ENCODE data around the gene TM4SF4. TPM values are rescaled to one million over a fixed set of nuclear protein-coding genes. Genes with fewer than 3 reads are reported as not detected.
A peak's percentile ranks its signal among the peaks of the same experiment; 100 is the strongest.

Gene TM4SF4
- total and polyA plus RNA-seq, 2 of the 8 experiments (the other 6 are each of a cell fraction or from before 2014, with no cell fraction given): not detected

GRCh38 chr3:149501524-149501923 lies 27.0 kb downstream of the TM4SF4 start:
- Histone ChIP-seq H4K8ac (ENCODE audit: extremely low read depth, insufficient read depth, low read length) (no peak overlapping the region), H2BK120ac (replicated peaks; ENCODE audit: low read depth, low read length) (no peak overlapping the region), H3K9me3 (ENCODE audit: insufficient read depth in 2 of 2, low read depth in 1 of 2, low read length in 1 of 2) (no peaks in the 10 kb centered on the region), H3K56ac (replicated peaks; ENCODE audit: insufficient read length, low read depth, low read length) (no peak overlapping the region), H4K20me1 (replicated peaks in 1 of 2; ENCODE audit: control insufficient read depth in 1 of 2, insufficient read depth in 2 of 2, low read length in 2 of 2) (no peaks in the 10 kb centered on the region), H3K79me2 (ENCODE audit: control insufficient read depth in 1 of 2, insufficient read depth in 2 of 2, low read length in 2 of 2) (no peaks in the 10 kb centered on the region), H3K4me3 (ENCODE audit: extremely low read depth in 1 of 4, insufficient read depth in 2 of 4, low read depth in 3 of 4, low read length in 4 of 4) (no peak overlapping the region; a peak in 1 of 8 replicates), H4K5ac (ENCODE audit: insufficient read length, low read depth, low read length) (no peak overlapping the region), H3K4me1 (replicated peaks in 1 of 4; ENCODE audit: control insufficient read depth in 3 of 4, insufficient read depth in 4 of 4, low read length in 3 of 4) (no peaks in the 10 kb centered on the region), H3K36me3 (ENCODE audit: control insufficient read depth in 2 of 4, insufficient read depth in 4 of 4, low read length in 3 of 4) (no peaks in the 10 kb centered on the region; a peak in 1 of 8 replicates), H3K9ac (replicated peaks in 1 of 4; ENCODE audit: extremely low read depth in 1 of 4, low read depth in 3 of 4, low read length in 3 of 4) (no peak overlapping the region), H3K79me1 (ENCODE audit: low read depth, low read length) (no peaks in the 10 kb centered on the region), H4K91ac (replicated peaks; ENCODE audit: insufficient read length, low read length) (no peak overlapping the region), H3K4ac (replicated peaks; ENCODE audit: insufficient read length, low read depth, low read length) (no peak overlapping the region), H2AFZ (ENCODE audit: low read length) (peak overlapping the region; percentile 4; the same call in 1 of the 2 replicates), H2BK5ac (ENCODE audit: low read depth, low read length) (no peak overlapping the region), H3K18ac (ENCODE audit: extremely low read depth, low read length) (no peak overlapping the region), H2BK15ac (ENCODE audit: low read length) (no peak overlapping the region), H3K4me2 (ENCODE audit: insufficient read depth in 1 of 2, low read depth in 2 of 2, low read length in 2 of 2) (no peak overlapping the region), H3K23me2 (ENCODE audit: low read depth, low read length) (no peaks in the 10 kb centered on the region), H2BK12ac (ENCODE audit: low read depth, low read length) (no peak overlapping the region), H3K14ac (ENCODE audit: insufficient read length) (no peak overlapping the region), H2AK5ac (ENCODE audit: low read depth, low read length) (no peak overlapping the region), H3K23ac (ENCODE audit: insufficient read length) (no peak overlapping the region), H3K27me3 (replicated peaks in 1 of 4; ENCODE audit: control insufficient read depth in 3 of 4, extremely low read depth in 1 of 4, insufficient read depth in 3 of 4, low read length in 3 of 4) (no peaks in the 10 kb centered on the region), H2BK20ac (ENCODE audit: low read length) (no peak overlapping the region), H3K27ac (ENCODE audit: low read depth, low read length) (no peak overlapping the region)
- ChIA-PET POLR2A (ENCODE audit: partially characterized antibody) (no interaction called here), CTCF (ENCODE audit: partially characterized antibody) (interaction anchor here (0.9 to 6.6 kb wide), 13 partner anchors 7 to 385 kb away, joined by 3 to 60 read pairs (median 5); partner anchors contain the start of gene TM4SF18)
- 75% methylated on average over 1 of the region's 1 CpG; no CpG with 5 or more reads in 1 of the 2 experiments for WGBS, 2 experiments (ENCODE audit: extremely low coverage in 1 of 2, insufficient coverage in 1 of 2, insufficient read length in 1 of 2, insufficient replicate concordance in 2 of 2, low coverage in 1 of 2, low lambda C conversion rate in 2 of 2, missing lambda C conversion rate in 1 of 2)
- DNase-seq (ENCODE audit: low read depth in 1 of 2, low spot score in 2 of 2) (no peak), FAIRE-seq (no peak)
- TF ChIP-seq KDM1A (IDR thresholded peaks at IDR 0.05; ENCODE audit: borderline replicate concordance, low read length): no peak
- no peak for TF ChIP-seq RBBP5 (IDR thresholded peaks at IDR 0.05; ENCODE audit: borderline replicate concordance, low read depth, low read length)
- TF ChIP-seq USF2 (IDR thresholded peaks at IDR 0.05; ENCODE audit: low read length): no peak
- no peak for TF ChIP-seq POLR2AphosphoS5 (IDR thresholded peaks at IDR 0.05; ENCODE audit: low read depth, low read length)
- 0 out of 2 replicates have a peak, but pooled peaks have one; percentile 16 for TF ChIP-seq TEAD4 (IDR thresholded peaks at IDR 0.05; ENCODE audit: low read depth, low read length)

Data from H1 (cell line).